HG02973 (cell line): ENCODE measurements around the gene CLCA1.

ENCODE experiments used
- ATAC-seq: cut with Tn5 transposase; IDR thresholded peaks from one replicate; pipeline ENCODE4 v1.9.1; 2021; ENCODE audit warnings: moderate library complexity; ENCODE audit not compliant: unreplicated experiment

CLCA1 gene

GRCh38 chr1:86502125-86502646 lies 33.5 kb downstream of the CLCA1 start:
- peak; percentile 66 for ATAC-seq

- ATAC-seq: peak; percentile 52
Measured at GRCh38 chr1:86502721-86503405, 34.1 kb downstream of the CLCA1 start.

DNA sequence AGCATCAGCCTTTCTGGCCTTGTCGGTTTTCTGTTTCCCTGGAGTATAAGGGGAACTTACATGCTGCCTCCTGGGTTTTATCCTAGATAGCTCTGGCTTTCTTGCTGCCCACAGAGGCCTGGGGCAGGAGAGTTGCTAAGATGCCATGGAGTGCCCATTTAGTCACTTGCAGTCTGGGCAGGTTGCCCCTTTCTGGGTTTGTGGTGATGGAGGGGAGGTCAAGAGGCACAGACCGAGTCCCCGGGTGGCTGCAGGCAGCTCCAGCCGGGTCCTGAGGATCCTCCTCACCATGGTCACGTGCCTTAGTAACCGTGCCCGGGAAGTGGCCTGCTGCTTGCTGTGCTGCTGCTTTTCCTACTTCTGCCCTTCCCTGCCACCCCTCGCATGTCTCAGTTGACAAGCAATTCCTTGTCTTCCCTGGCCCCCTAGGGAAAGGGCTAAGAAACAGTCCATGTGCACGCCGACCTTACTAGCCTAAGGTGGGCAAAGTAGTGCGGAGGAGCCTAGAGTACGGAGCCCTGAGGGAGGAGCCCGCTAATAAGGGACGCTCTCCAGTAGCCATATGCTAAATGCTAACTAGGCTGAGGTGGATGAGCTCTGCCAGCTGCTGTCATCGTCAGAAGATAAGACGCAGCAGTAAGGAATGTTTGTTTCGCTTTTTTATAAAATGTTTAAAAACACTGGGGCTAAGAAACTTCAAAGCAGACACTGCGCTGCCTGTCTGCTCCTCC lies 34.8 kb downstream of the CLCA1 start:
- ATAC-seq: no peak

GRCh38 chr1:86504137-86504479 lies 35.4 kb downstream of the CLCA1 start:
- no peak for ATAC-seq

DNA sequence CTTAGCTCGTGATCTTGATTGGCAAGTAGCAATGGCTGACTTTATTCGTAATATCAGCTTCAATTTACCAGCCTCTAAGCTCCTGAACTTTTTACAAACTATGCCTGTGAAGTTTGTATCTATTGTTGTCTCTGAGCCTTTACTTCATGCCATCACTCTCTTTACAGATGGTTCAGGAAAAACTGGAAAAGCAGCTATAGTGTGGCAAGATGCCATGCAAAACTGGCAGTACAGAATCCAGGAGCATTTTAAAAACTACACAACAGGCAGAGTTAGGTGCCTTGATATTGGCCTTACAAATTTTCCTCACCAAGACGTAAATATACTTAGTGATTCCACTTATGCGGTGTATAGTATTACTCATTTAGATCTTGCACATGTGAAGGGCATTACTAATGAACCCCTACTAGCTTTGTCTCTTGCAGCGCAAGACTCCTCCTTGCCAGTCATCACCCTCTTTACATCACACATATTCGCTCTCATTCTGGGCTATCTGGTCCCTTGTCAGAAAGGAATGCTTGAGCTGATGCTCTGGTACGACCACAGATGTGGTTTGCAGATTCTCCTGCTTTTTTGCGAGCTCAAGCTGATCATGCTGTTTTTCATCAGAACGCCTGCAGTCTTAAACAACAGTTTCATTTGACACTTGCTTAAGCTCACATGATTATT lies 36.3 kb downstream of the CLCA1 start:
- ATAC-seq: no peak

DNA sequence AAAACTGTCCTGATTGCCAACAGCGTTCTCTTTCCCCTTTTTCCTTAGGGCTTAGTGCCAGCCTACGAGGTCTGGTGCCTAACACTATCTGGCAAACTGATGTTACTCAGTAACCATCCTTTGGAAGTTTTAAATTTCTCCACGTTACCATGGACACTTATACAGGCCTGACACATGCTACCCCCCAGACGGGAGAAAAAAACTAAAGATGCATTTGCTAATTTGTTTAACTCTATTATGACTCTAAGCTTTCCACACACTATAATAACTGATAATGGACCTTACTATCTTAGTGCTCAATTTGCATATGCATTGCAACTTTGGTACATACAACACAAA lies 36.8 kb downstream of the CLCA1 start:
- no peak for ATAC-seq

DNA sequence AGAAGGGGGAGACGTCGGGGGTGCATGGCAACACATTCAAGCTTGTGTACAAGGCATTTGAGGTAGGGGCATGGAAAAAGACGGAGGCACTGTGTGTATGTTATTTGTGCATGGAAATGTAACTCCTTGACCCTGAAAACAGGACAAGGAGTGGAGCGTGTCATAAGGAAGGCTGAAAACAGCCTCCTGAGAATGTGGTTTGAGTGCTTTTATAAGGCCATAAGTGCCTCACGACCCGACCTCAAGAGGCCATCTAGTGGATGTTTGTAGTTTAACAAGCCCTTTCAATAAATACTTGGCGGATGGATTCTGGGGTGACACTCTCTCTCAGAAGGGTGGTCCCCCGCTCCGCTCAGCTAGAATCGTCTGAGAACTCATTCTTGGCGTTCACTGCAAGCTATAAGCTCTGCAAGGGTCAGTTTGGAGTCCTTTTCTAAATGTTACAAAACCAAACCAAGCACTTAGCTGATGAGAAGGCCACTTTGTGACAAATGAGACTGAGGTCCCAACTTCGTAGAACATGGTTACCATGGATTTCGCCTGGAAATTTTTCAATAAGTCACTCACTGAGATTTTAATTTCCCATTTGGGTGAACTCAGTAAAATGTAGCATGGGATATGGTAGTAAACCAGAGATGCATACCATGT lies 39.3 kb downstream of the CLCA1 start:
- no peak for ATAC-seq

- ATAC-seq: no peak
Measured at GRCh38 chr1:86508583-86508969, 39.8 kb downstream of the CLCA1 start.

GRCh38 chr1:86515597-86515996 lies 46.9 kb downstream of the CLCA1 start:
- ATAC-seq: no peak

DNA sequence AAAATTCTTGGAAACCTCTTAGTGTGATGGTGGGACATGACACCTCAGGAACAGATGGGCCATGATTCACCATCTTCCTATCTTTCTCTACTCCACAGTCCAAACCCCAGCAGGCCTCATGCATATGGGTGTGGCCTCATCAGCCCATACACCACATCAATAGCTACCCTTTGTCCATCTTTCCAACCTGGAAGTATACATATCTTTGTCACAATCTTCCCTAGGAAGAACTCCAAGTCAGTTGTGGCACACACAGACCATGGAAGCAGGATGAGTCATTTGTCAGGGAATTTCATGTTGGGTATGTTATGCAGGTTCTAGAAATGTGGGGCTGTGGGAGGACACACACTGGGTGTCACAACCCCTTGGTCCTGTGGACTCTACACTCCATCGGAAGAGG lies 47.6 kb downstream of the CLCA1 start:
- no peak for ATAC-seq

- no peak for ATAC-seq
Measured at GRCh38 chr1:86517336-86517735, 48.6 kb downstream of the CLCA1 start.

DNA sequence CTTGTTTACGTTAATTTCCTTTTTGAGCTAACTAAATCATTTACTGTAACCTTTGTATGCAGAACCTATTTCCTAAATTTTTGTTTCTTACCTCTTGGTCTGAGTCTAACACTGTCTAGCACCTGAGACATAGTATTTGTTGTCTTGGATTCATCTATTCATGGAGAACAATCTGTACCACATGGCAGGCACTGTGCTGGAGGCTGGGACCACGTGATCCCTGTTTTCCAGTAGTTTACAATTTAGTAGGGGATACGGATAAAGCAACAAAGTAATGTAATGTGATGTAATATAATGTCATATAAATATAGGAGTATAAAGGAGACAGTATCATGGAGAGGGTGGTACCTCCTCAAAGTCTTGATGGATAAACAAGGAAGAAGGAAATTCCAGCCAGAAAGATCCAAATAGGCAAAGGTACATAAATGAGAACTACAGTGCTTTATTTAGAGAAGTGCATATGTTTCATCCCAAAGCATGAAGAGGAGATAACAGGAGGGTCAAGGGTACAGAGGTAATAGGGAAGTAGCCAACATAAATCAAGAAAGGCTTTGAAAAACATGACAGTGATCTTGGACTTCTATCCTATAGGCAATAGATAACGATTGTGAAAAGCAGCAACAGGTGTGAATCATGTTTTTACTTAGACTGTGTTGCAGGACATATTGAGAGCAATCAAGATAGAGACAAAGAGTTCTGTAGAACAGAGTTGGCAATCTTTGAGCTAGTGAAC lies 52.2 kb downstream of the CLCA1 start:
- no peak for ATAC-seq

- ATAC-seq: no peak
Measured at GRCh38 chr1:86521522-86521891, 52.8 kb downstream of the CLCA1 start.

DNA sequence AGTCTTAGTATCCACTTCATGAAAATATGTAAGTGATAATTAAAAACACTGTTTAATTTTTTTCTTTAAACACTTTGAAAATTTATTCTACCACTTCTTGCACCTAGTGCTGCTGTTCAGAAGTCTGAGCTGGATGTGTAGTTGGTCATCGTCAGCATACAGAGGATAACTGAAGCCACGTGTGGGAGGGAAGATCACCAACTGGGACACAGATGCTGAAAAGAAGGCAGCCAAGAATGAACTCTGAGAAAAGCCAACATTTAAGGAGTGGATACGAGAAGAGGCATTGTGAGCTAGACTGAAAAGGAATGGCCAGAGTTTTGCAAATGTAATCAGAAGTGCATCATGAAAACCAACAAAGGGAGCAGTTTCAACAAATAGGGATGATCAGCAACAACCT lies 53.5 kb downstream of the CLCA1 start:
- ATAC-seq: no peak

DNA sequence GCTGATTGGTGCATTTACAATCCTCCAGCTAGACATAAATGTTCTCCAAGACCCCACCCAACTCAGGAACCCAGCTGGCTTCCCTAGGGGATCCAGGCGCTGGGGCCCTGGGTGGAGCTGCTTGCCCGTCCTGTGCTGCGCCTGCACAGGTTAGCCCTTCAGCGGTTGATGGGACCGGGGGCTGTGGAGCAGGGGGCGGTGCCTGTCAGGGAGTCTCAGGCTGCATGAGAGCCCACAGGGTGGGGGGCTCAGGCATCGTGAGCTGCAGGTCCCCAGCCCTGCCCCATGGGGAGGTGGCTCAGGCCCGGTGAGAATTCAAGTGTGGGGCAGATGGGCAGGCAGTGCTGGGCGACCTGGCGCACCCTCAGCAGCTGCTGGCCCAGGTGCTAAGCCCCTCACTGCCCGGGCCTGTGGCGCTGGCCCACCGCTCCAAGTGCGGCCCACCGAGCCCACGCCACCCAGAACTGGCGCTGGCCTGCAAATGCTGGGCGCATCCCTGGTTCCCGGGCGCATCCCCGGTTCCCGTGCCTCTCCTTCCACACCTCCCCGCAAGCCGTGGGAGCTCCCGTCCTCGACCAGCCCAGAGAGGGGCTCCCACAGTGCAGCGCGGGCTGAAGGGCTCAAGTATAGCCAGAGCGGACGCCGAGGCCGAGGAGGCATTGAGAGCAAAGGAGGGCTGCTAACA lies 55.1 kb downstream of the CLCA1 start:
- no peak for ATAC-seq

GRCh38 chr1:86527306-86527705 lies 58.6 kb downstream of the CLCA1 start:
- ATAC-seq: no peak

DNA sequence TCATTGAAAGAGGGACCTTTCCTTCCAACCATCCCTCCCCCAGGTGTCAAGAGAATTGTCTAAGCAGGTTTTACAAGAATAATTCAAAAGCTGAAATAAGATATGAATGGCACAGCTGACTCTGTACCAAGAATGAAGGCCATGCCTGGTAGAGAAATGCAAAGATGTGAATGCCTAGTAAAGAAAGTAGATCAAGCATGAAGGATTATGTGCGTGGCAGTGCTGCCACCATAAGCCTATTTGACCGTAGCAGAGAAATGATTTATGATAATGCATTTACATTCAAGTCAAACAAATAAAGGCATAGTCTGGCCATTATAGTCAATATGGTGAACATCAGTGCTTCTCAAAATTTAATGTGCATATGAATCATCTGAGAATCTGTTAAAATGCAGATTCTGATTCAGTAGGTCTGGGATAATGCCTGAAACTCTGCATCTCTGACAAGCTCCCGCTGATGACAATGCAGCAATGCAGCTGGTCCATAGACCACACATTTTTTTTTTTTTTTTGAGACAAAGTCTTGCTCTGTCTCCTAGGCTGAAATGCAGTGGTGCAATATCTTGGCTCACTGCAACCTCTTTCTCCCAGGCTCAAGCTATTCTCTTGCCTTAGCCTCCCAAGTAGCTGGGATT lies 61.6 kb downstream of the CLCA1 start:
- no peak for ATAC-seq

- ATAC-seq: no peak
Measured at GRCh38 chr1:86537928-86538695, 69.4 kb downstream of the CLCA1 start.

DNA sequence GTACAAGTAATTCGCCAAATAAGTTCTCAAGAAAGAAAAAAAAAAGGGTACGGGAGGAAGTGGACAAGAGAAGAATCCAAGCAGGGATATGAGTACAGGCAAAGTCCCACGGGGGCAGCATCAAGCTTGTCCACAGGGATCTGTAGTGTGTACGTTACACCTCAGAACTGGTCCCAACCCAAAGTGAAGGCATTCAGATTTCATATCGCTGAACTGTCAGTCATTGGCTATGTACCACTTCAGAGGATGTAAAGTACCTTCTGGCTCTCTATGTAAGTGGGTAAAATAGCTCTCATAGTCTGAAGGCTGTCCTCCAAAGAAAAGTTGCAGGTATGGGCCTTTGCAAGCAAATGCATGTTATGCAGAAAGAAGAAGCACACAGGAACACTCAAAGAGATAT lies 70.0 kb downstream of the CLCA1 start:
- no peak for ATAC-seq
